Measurements from ENCODE around the gene SUSD6. TPM values are rescaled to one million over a fixed set of nuclear protein-coding genes. Genes with fewer than 3 reads are reported as not detected.
"Not testable (repeated sequence)": the region's sequence is repeated elsewhere in the genome, so short reads cannot be mapped to it uniquely, and the experiment has no call there.

SUSD6 gene
- total RNA-seq, 2 donors from 2014 or later: 24.6 to 25.1 TPM

DNA sequence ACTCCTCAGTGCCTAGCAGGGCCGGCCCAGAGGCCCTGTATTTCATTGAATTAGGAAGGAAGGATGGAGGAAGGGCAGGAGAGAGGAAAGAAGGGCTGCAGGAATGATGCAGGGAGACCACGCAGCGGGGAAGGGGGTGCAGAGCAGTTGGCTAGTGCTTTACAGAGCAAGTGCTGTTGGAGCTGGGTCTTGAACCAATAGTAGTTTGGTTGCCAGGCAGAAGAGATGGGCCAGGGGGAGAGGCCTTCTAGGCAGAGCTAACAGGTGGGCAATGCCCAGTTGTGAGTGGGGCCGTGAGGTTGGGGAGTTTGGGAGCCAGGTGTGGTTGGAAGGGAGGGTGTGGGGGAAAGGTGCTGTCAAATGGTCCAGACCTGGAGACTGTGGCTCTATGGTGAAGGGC is 116.5 kb downstream of the SUSD6 start:
- intact Hi-C loops (cut with DNase I): loop anchor here (5.0 kb wide), 1 partner anchor 126 kb away; no protein-coding TSS in a partner anchor
- Histone ChIP-seq H3K9me3 (no peaks in the 10 kb centered on the region), H3K27ac (no peak overlapping the region), H3K27me3 (no peaks in the 10 kb centered on the region), H3K4me3 (no peak overlapping the region), H3K36me3 (replicated peaks in 1 of 2; ENCODE audit: insufficient read depth in 1 of 2, low read depth in 2 of 2) (no peaks in the 10 kb centered on the region), H3K4me1 (peaks cover 11% of the 10 kb centered on the region)
- WGBS, 2 donors: 49 to 54% methylated on average over 4 of the region's 4 CpGs
- TF ChIP-seq, protein P1, sequence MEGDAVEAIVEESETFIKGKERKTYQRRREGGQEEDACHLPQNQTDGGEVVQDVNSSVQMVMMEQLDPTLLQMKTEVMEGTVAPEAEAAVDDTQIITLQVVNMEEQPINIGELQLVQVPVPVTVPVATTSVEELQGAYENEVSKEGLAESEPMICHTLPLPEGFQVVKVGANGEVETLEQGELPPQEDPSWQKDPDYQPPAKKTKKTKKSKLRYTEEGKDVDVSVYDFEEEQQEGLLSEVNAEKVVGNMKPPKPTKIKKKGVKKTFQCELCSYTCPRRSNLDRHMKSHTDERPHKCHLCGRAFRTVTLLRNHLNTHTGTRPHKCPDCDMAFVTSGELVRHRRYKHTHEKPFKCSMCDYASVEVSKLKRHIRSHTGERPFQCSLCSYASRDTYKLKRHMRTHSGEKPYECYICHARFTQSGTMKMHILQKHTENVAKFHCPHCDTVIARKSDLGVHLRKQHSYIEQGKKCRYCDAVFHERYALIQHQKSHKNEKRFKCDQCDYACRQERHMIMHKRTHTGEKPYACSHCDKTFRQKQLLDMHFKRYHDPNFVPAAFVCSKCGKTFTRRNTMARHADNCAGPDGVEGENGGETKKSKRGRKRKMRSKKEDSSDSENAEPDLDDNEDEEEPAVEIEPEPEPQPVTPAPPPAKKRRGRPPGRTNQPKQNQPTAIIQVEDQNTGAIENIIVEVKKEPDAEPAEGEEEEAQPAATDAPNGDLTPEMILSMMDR (IDR thresholded peaks at IDR 0.05): no peak
- no peak for TF ChIP-seq POLR2A (IDR thresholded peaks at IDR 0.05)
- no peak for DNase-seq
- ATAC-seq: no peak

DNA sequence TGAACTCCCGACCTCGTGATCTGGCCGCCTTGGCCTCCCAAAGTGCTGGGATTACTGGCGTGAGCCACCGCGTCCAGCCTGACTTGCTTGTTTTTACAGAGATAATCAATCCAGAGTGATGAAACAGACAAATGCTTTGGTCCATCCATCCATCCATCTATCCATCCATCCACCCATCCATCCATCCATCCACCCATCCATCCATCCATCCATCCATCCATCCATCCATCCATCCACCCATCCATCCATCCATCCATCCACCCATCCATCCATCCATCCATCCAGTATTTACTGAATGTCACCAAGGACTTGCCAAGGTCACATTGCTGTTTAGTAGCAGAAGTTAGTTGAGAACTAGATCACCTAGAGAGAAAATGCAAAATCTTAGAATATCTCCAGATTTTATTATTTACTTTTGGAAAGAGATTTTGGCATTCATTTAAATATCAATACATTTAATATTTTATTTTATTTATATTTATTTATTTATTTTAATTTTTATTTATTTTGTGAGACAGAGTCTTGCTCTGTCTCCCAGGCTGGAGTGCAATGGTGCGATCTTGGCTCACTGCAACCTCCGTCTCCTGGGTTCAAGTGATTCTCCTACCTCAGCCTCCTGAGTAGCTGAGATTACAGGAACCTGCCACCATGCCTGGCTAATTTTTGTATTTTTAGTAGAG is 120.7 kb downstream of the SUSD6 start:
- H3K27ac ChIP-seq; H3K4me1 ChIP-seq; H3K9me3 ChIP-seq; H3K27me3 ChIP-seq; intact Hi-C loops (cut with DNase I); H3K4me3 ChIP-seq; DNase-seq; ATAC-seq; H3K36me3 ChIP-seq (replicated peaks in 1 of 2; ENCODE audit: insufficient read depth in 1 of 2, low read depth in 2 of 2): not testable (repeated sequence)
- 87 to 90% methylated on average over 8 of the region's 8 CpGs for WGBS, 2 donors

DNA sequence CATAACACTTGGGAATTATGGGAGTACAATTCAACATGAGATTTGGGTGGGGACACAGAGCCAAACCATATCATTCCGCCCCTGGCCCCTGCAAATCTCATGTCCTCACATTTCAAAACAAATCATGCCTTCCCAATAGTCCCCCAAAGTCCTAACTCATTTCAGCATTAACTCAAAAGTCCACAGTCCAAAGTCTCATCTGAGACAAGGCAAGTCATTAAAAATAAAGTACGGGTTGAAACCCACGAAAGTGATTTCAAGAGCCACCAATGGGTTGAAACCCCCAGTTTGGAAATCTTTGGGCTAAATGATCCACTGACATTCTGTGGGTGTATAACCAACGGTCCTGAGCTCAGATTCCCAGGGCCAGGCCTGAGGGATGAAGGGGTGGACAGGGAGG is 125.0 kb downstream of the SUSD6 start:
- H3K36me3 ChIP-seq (replicated peaks in 1 of 2; ENCODE audit: insufficient read depth in 1 of 2, low read depth in 2 of 2); H3K27ac ChIP-seq; H3K4me1 ChIP-seq; H3K4me3 ChIP-seq; H3K9me3 ChIP-seq; intact Hi-C loops (cut with DNase I); ATAC-seq; DNase-seq; H3K27me3 ChIP-seq: not testable (repeated sequence)
- WGBS, 2 donors: 75 to 78% methylated on average over 4 of the region's 4 CpGs

DNA sequence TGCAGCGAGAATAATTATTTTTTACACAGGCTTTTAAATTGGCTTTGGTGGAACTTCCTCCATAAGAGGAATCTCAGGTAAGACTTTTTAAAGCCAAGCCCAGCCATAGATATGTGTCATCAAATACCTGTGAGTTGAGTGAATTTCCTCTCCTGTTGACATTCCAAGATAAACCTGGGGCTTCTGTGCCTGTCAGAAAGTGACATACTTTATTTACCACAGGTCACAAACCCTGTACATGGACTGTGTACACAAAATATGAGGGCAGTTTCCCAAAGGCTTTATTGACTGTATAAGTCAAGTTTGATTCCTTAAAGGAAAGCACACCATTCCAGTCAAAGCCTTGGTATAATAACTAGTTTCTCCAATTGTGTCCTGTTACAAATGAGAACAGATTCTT is 129.7 kb downstream of the SUSD6 start:
- Histone ChIP-seq H3K9me3 (no peaks in the 10 kb centered on the region), H3K36me3 (replicated peaks in 1 of 2; ENCODE audit: insufficient read depth in 1 of 2, low read depth in 2 of 2) (no peaks in the 10 kb centered on the region), H3K4me1 (no peaks in the 10 kb centered on the region), H3K27me3 (no peaks in the 10 kb centered on the region), H3K4me3 (no peak overlapping the region), H3K27ac (no peak overlapping the region)
- TF ChIP-seq, protein P1 (IDR thresholded peaks at IDR 0.05): no peak
- TF ChIP-seq POLR2A (IDR thresholded peaks at IDR 0.05): no peak
- 91 to 92% methylated on average over 1 of the region's 1 CpG for WGBS, 2 donors
- no peak for DNase-seq
- no peak for ATAC-seq
- intact Hi-C loops (cut with DNase I): no loop called here

DNA sequence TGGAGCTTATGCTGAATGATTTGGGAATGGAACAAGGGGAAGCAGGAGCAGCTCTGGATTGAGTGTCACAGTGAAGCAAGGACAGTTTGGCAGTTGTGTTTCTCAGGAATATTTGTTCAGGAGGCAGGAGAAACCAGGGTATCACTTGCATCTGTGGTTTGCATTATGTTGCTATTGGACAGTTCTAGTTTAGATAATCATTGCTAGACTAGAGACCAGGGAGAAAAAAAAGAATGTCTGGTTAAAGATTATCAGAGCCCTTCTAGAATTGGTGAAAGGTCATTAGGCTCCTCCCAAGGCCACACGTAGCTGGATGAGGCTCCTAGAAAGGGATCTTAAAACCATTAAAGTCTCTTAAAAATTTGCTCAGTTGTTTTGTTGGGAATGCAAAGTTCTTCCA is 138.6 kb downstream of the SUSD6 start:
- H3K4me3 ChIP-seq: no peak overlapping the region
- 17 to 26% methylated on average over 1 of the region's 1 CpG for WGBS, 2 donors
- intact Hi-C loops (cut with DNase I): no loop called here

More for the DNA sequence above, 138.6 kb downstream of the SUSD6 start:
- Histone ChIP-seq H3K27me3 (no peaks in the 10 kb centered on the region), H3K9me3 (no peaks in the 10 kb centered on the region), H3K27ac (no peak overlapping the region), H3K36me3 (replicated peaks in 1 of 2; ENCODE audit: insufficient read depth in 1 of 2, low read depth in 2 of 2) (no peaks in the 10 kb centered on the region), H3K4me1 (peaks cover 10% of the 10 kb centered on the region)
- DNase-seq (no peak), ATAC-seq (peak; percentile 63)
- TF ChIP-seq, protein P1 (IDR thresholded peaks at IDR 0.05): no peak
- TF ChIP-seq POLR2A (IDR thresholded peaks at IDR 0.05): no peak
